Smooth muscle cell of the brain vasculature (primary cell): ENCODE measurements around the gene SIM2.

Source experiments
- DNase-seq: peaks from one replicate; pipeline ENCODE4 v3.0.0-alpha.2; 2012; ENCODE audit warnings: low read depth, low spot score

SIM2 gene

DNA sequence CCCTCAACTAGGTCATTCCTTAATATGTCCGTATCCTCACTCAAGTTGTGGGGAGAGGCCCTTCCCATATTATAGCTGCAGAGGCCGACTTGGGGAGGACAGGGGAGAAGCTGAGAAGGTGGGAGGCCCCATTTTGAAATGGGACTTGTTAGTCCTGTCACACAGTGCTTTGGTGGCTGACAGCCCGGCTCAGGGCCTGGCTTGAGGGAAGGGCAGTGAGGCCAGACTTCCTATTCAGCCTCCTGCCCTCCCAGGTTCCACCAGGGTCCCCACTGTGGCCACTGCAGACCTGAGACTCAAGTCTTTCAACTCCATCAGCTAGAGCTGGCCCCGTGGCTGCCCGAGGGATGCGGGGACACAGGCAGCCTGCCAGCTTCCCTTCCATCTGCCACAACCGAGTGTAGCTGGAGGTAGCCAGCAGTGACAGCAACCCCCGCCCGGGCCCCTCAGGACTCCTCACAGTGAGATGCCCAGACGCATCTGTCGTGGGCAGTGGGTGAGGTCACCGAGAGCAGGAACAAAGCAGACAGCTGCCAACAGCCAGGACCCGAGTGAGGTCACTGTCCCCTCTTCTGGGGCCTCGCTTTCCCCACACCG lies 36.9 kb downstream of the SIM2 start:
- no peak for DNase-seq

- DNase-seq = no peak
These were observed 39.7 kb downstream of the SIM2 start for GRCh38 chr21:36738489-36739126.

- DNase-seq = no peak
These were observed 42.6 kb downstream of the SIM2 start for GRCh38 chr21:36741506-36741905.

DNA sequence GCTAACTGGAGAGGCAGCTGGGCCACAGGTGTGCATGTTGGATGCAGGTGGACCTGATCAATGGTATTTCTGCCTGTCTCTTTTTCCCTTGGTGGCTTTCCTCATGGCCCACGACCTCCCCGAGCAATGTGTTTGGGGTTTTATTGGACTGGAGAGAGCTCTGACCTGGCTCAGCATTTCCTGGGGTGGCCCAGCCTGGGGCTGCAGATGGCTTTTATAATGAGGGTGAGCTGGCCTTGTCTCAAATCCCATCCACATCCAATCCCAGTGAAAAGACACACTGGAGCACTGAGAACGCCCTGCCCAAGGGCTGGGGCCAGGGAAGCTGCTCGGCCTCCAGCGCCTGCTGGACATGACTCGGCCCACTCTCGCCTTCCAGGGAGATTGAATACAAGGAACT lies 44.1 kb downstream of the SIM2 start:
- no peak for DNase-seq

GRCh38 chr21:36743446-36743845 lies 44.5 kb downstream of the SIM2 start:
- no peak for DNase-seq

- no peak for DNase-seq
These were observed 45.3 kb downstream of the SIM2 start for GRCh38 chr21:36744190-36744559.

DNA sequence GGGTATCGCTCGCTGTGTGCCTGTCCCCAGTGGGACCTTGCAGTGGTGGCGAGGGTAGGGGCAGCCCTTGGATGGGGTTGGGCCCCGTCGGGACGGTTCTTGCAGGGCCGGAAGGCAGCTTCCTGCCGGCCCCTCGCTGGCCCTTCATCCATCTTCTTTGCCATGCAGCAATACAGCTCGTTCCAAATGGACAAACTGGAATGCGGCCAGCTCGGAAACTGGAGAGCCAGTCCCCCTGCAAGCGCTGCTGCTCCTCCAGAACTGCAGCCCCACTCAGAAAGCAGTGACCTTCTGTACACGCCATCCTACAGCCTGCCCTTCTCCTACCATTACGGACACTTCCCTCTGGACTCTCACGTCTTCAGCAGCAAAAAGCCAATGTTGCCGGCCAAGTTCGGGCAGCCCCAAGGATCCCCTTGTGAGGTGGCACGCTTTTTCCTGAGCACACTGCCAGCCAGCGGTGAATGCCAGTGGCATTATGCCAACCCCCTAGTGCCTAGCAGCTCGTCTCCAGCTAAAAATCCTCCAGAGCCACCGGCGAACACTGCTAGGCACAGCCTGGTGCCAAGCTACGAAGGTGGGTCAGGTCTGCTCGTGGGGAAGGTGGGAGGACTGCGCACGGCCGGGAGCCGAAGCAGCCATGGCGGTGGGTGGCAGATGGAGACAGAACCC lies 45.8 kb downstream of the SIM2 start:
- no peak for DNase-seq

DNA sequence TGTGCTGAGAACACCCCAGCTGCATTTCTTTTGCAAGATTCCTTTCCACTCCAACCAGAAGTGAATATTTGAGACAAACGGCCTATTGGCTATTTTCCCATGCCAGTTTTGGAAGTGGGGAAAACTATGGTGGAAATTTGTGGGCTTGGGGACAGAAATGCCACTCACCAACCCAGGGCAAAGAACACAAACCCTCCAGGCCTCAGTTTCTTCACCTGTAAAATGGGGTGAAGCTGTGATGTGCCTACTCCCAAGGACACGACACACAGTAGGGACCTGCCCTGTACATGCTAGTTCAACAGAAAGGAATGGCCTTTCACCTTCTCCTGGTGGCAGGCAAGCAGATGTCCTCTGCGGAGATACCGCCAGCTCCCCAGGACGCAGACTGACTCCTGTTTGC lies 46.5 kb downstream of the SIM2 start:
- DNase-seq = no peak

DNA sequence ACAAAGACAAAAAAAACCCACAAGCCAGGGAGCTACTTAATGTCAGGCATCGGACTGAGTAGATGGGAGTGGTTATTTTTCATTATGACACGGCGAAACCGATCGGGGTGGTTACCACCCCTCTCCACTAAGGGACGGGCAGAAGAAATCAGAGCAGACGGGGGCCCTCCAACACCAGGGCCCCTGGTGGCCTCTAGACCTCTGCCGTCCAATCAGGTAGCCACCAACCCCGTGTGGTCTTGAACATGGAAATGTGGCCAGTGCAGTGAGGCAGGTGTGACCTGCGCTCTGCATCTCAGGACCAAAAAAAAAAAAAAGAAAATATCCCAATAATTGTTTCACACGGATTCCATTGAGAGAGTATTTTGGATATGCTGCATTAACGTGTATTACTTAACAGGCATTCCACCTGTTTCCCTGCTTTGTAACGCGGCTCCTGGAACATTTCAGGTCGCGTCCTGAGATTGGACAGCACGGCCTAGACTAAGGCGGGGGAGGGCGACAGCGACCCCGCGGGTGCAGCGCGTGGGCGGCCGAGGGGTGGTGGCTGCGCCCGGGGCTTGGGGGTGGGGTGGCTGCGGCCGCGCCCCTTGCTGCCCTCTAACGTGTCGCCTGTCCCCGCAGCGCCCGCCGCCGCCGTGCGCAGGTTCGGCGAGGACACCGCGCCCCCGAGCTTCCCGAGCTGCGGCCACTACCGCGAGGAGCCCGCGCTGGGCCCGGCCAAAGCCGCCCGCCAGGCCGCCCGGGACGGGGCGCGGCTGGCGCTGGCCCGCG lies 48.3 kb downstream of the SIM2 start:
- DNase-seq = no peak

GRCh38 chr21:36747815-36748383 lies 49.0 kb downstream of the SIM2 start:
- DNase-seq = no peak

DNA sequence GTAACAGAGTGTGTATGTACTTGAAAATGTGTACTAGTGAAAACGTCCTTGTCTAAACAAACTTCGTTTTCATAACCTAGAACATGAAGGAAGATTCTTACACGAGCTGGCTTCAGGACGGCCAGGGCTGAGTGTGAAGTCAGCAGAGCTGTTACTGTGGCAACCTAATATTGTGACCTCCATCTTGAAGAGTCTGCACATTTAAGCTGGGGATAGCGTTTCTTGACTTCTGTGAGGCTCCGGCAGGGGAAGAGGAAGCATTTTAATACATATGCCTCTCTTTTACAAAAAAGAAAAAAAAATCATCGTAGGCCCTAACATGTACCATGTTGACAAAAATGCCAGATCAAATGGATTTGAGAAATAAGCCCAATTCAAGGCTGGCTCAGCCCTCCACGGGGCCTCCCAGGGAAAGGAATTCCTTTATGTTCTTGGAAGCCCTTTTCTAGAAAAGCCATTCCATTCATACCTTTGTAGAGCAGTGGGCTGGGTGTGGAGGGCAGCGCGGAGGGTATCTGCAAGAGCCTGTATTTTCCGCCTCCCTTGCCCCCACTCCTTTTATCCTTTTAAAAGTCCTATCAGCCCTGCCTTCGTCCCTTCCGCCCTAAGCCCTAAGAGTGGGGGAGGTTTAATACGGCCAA lies 51.1 kb downstream of the SIM2 start:
- DNase-seq = no peak

DNA sequence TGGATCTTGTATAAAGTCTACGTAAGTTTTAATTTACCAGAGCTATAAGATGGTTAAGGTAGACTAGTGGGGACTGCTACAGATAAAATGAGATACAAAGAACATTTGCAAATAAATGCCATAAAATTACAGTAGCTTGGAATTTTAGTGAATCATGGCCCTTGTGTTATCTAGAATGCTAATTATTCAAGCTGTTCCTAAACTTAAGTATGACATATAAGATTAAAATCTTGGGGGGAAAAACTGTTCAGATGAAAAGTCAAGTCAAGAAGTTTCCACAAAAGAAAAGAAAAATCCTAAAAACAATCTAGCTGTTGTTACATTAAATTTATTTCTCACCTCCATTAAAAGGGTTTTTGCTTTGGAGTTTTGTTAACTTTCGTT lies 51.7 kb downstream of the SIM2 start:
- no peak for DNase-seq

GRCh38 chr21:36751383-36751782 lies 52.5 kb downstream of the SIM2 start:
- DNase-seq = no peak

DNA sequence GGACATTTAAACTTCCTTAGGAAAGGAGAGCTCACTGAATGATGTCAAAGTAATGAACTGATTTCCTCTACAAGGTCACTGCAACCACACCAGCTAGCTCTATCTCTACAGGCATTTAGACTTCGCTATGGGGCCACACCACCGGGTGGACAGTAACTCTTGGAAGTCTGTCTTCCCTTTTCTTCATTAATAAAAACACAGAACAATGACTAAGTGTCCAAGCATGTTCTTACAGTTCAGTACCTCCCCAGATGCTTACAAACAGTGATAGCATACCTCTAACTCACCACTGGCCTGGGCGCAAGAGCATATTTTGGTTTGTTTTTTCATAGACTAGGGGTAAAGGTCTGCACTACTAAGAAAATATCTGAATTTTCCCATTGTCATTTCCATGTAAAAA lies 54.6 kb downstream of the SIM2 start:
- no peak for DNase-seq

DNA sequence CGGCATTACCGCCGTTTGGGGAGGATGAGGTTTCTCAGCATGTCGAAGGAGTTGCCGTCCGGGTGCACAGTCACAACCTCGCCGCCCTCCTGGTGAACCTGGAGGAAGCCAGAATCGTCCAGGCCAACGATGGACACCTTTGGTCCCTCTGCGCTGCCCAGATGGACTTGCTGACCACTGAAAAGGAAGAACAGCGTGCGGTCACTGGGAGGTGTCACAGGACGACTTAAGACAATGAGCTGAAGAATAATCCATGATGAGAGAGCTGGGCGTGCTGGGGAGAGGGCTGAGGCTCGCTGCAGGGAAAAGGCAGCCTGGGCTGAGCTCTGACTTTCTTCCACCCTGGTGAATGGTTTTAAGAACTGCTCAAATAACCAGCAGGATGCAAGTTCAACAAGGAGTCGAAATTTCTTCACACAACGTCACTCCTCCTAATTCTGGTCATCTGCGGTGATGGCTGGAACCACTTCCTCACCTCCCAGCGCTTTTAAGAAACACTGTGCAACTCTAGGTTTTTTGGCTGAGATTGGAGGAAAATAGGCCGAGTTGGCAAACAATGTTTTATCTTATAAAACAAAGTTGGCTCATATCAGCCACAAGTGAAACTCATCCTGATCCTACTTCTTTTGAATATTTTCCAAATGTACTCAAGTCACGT lies 55.5 kb downstream of the SIM2 start:
- DNase-seq = no peak

GRCh38 chr21:36756527-36756926 lies 57.6 kb downstream of the SIM2 start:
- DNase-seq = no peak

DNA sequence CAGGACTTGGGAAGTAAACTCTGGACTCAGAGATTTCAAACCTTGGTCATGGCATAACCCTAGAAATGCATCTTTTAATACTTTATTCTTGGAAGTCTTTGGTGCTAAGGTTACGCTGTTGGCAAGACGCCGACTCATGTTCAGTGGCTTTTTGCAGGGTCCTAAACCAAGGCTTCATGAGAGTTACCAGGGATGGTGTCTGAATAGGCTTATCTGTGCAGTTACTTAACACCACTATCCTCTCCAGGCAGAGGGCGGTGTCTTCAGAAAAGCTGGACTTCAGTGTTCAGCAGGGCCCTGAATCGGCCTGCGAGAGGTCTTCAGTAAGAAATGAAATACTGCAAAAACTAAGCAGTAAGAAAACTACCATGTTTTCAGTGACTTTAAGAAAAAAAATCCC lies 58.3 kb downstream of the SIM2 start:
- no peak for DNase-seq

- no peak for DNase-seq
These were observed 60.6 kb downstream of the SIM2 start for GRCh38 chr21:36759348-36760083.

DNA sequence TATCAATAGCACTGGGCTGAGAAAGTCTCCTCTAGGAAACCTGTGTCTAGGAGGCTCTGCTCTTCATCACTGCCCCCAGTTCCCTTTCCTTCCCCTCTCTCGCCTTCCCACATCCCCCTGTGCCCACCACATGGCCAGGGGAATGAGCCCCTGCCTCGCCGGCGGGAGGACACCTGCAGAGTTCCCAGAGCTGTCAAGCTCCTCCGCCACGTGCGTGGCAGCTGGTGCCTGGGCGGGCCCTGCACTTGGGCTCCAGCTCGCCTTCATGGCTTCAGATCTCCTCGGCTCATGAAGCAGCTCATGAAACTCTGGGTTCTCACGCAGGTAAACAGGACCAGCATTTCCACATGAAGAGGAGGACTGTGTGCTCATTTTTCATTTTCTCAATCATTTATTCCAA lies 62.8 kb downstream of the SIM2 start:
- no peak for DNase-seq

DNA sequence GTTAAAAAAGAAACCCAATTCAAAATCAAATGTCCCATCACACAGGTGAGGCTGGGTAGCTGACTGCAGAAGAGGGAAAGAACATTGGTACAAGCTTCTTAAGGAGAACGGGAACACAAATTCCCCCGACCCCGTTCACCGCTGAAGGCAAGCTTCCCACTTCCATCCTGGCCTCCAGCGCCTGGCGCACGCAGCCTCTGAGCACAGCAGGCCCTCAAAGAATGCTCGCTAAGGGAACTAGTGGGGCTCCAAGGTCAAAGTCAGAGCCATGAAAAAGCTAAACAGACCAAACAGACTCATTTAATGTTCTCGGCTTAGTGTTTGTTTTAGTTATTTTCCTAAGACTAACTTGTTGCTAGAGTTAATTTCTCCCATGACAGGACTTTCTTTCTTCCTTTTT lies 63.7 kb downstream of the SIM2 start:
- no peak for DNase-seq

DNA sequence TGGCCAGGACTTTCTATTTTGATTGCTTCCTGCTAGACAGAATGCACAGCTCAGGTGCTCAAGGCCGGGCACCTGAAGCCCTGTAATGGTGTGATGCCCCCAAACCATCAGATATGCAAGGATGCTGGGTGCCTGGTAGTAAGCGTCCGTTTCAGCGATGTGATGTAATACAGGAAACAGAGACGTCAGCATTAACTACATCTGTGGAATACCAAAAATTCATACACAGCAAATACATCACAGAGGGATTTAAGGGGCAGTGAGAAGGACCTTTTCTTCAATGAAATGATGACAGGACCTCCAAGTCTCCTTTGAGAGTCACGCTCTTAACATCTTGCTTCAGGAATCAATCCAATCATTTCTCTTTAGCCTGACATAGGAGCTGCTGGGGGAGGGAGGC lies 64.4 kb downstream of the SIM2 start:
- no peak for DNase-seq
